ENCODE data around the gene ADPGK.

GRCh38 chr15:72793766-72794660 is 10.5 kb upstream of the ADPGK start:
- no peak for TF ChIP-seq CTCF (IDR thresholded peaks at IDR 0.05; ENCODE audit: poor library complexity, severe bottlenecking)
- TF ChIP-seq REST (IDR thresholded peaks at IDR 0.05; ENCODE audit: borderline replicate concordance): no peak
- TF ChIP-seq POLR2AphosphoS5 (IDR thresholded peaks at IDR 0.05): no peak
- no peak for TF ChIP-seq EP300 (conservative IDR thresholded peaks at IDR 0.05; ENCODE audit: poor library complexity, severe bottlenecking)
- TF ChIP-seq TAF1 (IDR thresholded peaks at IDR 0.05; ENCODE audit: low read depth): no peak
- TF ChIP-seq EZH2 (IDR thresholded peaks at IDR 0.05; ENCODE audit: borderline replicate concordance, insufficient read depth, low read length, poor library complexity, severe bottlenecking): no peak
- TF ChIP-seq RAD21 (conservative IDR thresholded peaks at IDR 0.05): no peak
- TF ChIP-seq SMC3 (conservative IDR thresholded peaks at IDR 0.05; ENCODE audit: poor library complexity): no peak
